GM13977 (cell line): ENCODE data around the gene MX1.

Source experiments
- DNase-seq: peaks from one replicate; pipeline ENCODE4 v3.0.0; 2012; ENCODE audit warnings: low spot score
- in situ Hi-C: fragments of 300-500 bp; cut with MboI; formaldehyde crosslinking; loops from one replicate; pipeline ENCODE4 v1.12.0; 2022; ENCODE audit warnings: low sequenced_read_pairs, low pct_unique_long_range_greater_than_20kb, mixed read lengths, inconsistent platforms; ENCODE audit not compliant: unreplicated experiment
- TF ChIP-seq, protein P1 (sequence below): IDR thresholded peaks from 2 replicates; pipeline ENCODE4 v1.5.1; 2012; ENCODE audit warnings: mild to moderate bottlenecking, control low read depth; ENCODE audit not compliant: insufficient read depth; ENCODE audit errors: extremely low read depth, missing control alignments

Gene MX1

DNA sequence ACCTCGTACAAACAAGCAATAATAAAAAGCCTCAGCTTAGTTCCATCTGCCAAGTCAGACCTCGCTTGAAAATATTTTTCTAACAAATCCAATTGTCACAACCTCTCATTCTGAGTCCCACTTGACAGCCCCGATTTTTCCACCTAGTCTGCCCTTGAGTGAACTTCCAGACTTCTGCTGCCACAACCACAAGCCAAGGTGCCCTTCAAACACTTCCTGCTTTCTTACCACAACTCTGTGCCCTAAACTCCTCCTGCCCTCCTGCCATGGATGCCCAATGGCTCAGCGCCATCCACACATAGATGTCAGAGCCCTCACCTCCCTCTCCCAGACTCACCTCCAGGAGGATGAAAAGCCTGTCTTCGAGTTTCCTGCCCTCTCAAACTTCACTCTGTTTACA is 78.0 kb downstream of the MX1 start:
- no peak for DNase-seq
- in situ Hi-C loops, result no loop called here

DNA sequence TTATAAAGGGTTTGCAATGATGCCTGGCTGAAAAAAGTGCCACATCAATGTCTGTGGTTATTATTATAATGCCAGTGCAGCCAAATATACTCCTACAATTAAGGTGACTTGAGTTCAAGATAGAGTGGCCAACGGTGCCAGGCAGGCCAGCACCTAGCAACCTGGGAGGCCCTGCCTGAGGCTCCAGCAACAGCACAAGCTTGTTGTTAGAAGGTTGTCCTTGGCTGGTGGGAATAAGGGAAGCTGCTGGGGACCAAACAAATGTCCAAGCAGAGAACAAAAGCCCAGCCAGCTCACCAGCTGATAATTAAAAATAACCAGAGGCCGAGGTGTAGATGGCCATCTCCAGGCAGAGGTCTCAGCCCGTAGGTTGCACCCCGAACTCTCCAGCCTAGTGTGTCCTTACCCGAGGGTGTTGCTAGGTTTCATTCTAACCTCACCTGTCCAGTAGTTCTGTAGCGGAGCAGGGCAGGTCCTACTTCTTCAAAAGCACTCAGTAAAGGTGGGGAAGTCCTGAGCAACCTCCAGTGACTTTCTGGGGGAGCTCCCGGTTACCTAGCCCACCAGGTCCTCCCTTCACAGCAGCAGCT is 80.1 kb downstream of the MX1 start:
- no peak for DNase-seq

More for the DNA sequence above, 78.0 kb downstream of the MX1 start:
- TF ChIP-seq, protein P1, sequence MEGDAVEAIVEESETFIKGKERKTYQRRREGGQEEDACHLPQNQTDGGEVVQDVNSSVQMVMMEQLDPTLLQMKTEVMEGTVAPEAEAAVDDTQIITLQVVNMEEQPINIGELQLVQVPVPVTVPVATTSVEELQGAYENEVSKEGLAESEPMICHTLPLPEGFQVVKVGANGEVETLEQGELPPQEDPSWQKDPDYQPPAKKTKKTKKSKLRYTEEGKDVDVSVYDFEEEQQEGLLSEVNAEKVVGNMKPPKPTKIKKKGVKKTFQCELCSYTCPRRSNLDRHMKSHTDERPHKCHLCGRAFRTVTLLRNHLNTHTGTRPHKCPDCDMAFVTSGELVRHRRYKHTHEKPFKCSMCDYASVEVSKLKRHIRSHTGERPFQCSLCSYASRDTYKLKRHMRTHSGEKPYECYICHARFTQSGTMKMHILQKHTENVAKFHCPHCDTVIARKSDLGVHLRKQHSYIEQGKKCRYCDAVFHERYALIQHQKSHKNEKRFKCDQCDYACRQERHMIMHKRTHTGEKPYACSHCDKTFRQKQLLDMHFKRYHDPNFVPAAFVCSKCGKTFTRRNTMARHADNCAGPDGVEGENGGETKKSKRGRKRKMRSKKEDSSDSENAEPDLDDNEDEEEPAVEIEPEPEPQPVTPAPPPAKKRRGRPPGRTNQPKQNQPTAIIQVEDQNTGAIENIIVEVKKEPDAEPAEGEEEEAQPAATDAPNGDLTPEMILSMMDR, result no peak

DNA sequence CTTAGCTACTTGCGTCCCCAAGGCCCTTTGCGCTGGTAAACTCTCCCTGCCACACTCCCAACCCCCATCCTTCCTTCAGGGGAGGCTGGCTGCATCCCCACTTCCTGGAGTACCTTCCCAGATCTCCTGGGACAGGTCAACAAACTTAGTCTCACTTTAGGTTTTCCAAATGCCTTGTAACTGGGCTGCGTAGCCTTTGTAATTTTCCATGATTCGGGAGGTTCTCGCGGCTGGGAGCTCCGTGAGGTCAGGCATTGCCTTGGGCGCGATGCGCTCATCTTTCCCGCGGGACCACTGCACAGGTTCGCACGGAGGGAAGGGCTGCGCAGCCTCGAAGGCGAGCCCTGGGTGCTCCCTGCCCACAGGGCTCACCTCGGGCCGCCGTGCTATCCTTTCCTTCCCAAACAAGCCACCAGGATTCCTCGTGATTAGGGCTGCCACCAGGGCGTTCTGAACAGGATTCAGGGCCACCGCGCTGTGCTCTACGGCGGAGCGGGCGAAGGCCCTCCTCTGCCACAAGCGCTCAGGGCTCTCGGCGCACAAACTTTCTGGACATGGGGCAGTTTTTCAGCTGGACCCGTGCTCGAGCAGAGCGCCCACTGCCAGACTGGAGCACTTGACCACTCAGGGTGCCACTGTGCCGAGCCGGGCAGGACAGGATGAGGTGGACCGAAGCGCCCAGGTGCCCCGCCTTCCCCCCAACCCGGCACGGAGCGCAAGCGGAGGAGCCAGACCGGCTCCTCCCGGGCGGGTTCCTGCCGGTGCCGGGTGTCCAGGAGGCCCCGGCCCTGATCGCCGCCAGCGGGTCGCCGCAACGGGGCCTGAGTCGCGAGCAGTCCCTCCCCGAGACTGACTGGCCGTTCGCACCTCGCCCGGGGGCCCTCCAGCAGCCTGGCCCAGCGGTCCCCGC is 80.8 kb downstream of the MX1 start:
- no peak for DNase-seq
- in situ Hi-C loops, result no loop called here

More for the DNA sequence above, 80.1 kb downstream of the MX1 start:
- in situ Hi-C loops, result no loop called here
- TF ChIP-seq, protein P1, result no peak

DNA sequence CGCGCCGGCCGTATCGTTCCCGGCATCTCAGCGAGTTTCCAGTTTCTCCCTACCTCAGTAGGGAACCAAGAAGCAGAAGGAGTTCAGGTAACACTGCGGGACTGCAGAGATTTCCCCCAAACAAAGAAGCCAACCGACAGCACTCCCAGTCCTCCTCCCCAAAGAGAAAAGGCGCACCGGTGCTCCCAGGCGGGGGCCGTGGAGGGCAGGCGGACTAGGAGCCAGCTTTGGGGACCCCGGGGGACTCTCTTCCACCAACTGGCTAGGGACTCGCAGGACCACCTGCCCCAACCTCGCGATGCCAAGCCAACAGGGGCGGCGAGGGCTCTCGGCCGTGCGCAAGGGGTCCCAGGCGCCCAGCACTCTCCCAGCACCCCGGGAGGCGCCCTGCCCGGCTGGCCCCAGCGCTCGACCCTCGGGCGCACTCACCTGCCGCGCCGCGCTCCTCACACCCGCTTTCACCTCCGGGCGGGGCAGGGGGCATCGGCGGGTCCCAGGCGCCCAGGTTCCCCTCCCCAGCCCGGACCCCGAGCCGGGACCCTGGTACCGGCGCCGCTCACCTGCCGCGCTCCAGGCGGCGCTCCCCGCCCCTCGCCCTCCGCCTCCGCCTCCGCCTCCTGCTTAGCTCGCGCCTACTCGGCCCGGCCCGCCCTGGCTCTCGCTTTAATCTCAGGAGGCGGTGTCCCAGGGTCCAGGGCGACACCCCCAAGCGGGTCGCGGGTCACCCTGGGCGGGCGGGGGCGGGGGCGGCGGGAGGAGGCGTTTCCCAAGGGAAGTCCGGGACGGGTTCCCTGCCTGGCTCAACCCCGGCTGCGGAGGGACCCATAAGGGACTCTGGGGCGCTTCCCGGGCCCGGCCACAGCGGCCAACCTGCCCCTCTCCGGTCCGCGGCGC is 81.7 kb downstream of the MX1 start, which contains the start of gene TMPRSS2:
Gene TMPRSS2 (minus strand): TSS at position 638 of the 894 bp plus-strand sequence. CDS start 10,025 bp downstream, outside the sequence.
- TF ChIP-seq, protein P1, result no peak
- no peak for DNase-seq
- in situ Hi-C loops, result no loop called here

More for the DNA sequence above, 80.8 kb downstream of the MX1 start:
- TF ChIP-seq, protein P1, result no peak

DNA sequence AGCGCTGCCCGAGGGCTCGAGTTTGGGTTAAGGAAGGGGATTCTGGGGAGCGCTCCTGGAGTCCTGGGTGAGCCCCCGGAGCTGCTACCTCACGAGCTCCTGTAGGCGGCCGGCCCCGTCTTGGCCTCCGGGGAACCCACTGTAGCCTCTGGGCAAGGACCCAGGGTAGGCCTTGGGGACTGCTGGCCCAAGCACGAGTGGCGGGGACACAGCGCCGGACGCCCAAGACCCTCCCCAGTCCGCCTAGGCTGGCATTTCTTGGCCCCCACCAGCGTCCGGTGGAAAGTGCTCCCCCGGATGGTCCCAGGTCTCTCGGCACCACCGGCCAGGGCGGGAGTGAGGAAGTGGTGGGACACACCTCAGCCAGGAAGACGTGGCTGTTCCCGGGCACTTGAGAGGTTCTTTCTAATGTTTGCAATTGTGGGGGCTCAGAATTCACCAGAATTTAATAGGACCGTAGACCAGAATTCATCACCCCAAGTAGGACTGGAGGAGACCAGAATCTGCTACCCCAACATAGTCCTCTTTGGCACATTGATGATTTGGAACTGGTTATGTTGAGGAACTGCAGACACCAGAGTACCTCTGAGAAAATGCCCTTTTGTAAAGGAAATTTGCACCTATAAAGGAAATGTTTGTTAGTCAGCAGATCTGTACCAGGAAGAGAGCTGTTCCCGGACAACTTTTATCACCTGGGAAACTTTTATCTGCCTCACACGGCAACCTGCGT is 82.5 kb downstream of the MX1 start:
- no peak for DNase-seq
- in situ Hi-C loops, result no loop called here
- TF ChIP-seq, protein P1, result no peak
